HepG2 (cell line): ENCODE data around the gene SRSF6. TPM values are rescaled to one million over a fixed set of nuclear protein-coding genes. Genes with fewer than 3 reads are reported as not detected.

Source experiments
- CCAR2 ChIP-seq: fragments of 200-400 bp; formaldehyde crosslinking; optimal IDR thresholded peaks from 2 replicates; pipeline ENCODE3; 2018; ENCODE audit warnings: low read depth, mild to moderate bottlenecking, low read length, moderate library complexity
- GTF2F1 ChIP-seq: fragments of 150-350 bp; IDR thresholded peaks from 2 replicates; pipeline ENCODE4 v1.6.1; 2014; ENCODE audit warnings: low read length
- MAFK ChIP-seq, 2 experiments: IDR thresholded peaks in 1 of 2; conservative IDR thresholded peaks in 1 of 2; 2 replicates each; pipeline ENCODE4 v1.6.1; 2011; ENCODE audit warnings: improper control_type of control experiment in 2 of 2, low read length in 2 of 2
- PCBP1 ChIP-seq: fragments of 200-400 bp; formaldehyde crosslinking; IDR thresholded peaks from 2 replicates; pipeline ENCODE4 v1.6.1; 2017; ENCODE audit warnings: mild to moderate bottlenecking, low read depth, low read length, borderline replicate concordance
- PTBP1 ChIP-seq: fragments of 200-400 bp; formaldehyde crosslinking; IDR thresholded peaks from 2 replicates; pipeline ENCODE4 v1.6.1; 2018; ENCODE audit warnings: low read length, low read depth; ENCODE audit not compliant: poor library complexity, severe bottlenecking
- RFX5 ChIP-seq: IDR thresholded peaks from 2 replicates; pipeline ENCODE4 v1.6.1; 2011; ENCODE audit warnings: low read depth, low read length, improper control_type of control experiment
- SAP130 ChIP-seq: IDR thresholded peaks from 2 replicates; pipeline ENCODE4 v1.6.1; 2016; ENCODE audit warnings: low read depth
- SIX1 ChIP-seq: sonication (generic); formaldehyde crosslinking; IDR thresholded peaks from 2 replicates; pipeline ENCODE4 v1.4.0; 2020; ENCODE audit warnings: missing genetic modification reagents, borderline replicate concordance
- SP4 ChIP-seq: sonication (generic); formaldehyde crosslinking; IDR thresholded peaks from 2 replicates; pipeline ENCODE4 v1.8.1; 2023; ENCODE audit warnings: mild to moderate bottlenecking, missing genetic modification reagents
- ZMYM4 ChIP-seq: sonication (generic); formaldehyde crosslinking; IDR thresholded peaks from 2 replicates; pipeline ENCODE4 v1.8.1; 2023; ENCODE audit warnings: mild to moderate bottlenecking, missing genetic modification reagents
- ZNF260 ChIP-seq: sonication (generic); formaldehyde crosslinking; IDR thresholded peaks from 2 replicates; pipeline ENCODE4 v1.4.0; 2020; ENCODE audit warnings: missing genetic modification reagents, low read depth, mild to moderate bottlenecking, borderline replicate concordance
- ZNF572 ChIP-seq: sonication (generic); formaldehyde crosslinking; IDR thresholded peaks from 2 replicates; pipeline ENCODE4 v1.5.1; 2020; ENCODE audit warnings: mild to moderate bottlenecking, missing genetic modification reagents
- ZNF644 ChIP-seq: IDR thresholded peaks from 2 replicates; pipeline ENCODE4 v1.6.1; 2016; ENCODE audit warnings: low read depth
- ZNF737 ChIP-seq: sonication (generic); formaldehyde crosslinking; IDR thresholded peaks from 2 replicates; pipeline ENCODE4 v1.5.0; 2020; ENCODE audit warnings: missing genetic modification reagents, mild to moderate bottlenecking, borderline replicate concordance
- polyA plus RNA-seq, 8 experiments: library from polyadenylated mRNA; depleted of rRNA in 3 of 8; stranded (reverse) in 7 of 8; unstranded in 1 of 8; fragments of >200 nt; fragmentation: Illumina TruSeq in 4 of 8; extraction: Trizol in 4 of 8; gene quantifications; 2 replicates each; pipeline versions ENCODE4 v1.2.1 to v1.2.3, GENCODE V29; 2011 to 2016; ENCODE audit warnings: low read depth in 4 of 8, missing spikeins in 1 of 8, mixed read lengths in 1 of 8; ENCODE audit not compliant: insufficient read depth in 1 of 8
- total RNA-seq, 5 experiments: library from RNA; depleted of rRNA; stranded (reverse); fragments of >200 nt; fragmentation: Illumina TruSeq; extraction: Trizol; gene quantifications; 2 replicates each; pipeline ENCODE4 v1.2.3, GENCODE V29; 2016; ENCODE audit warnings: low read depth in 1 of 5
- TF ChIP-seq, protein P1 (sequence below): sonication (generic); formaldehyde crosslinking; IDR thresholded peaks from 2 replicates; pipeline ENCODE4 v1.4.0; 2020; ENCODE audit warnings: low read depth, mild to moderate bottlenecking, missing genetic modification reagents
- TF ChIP-seq, protein P2 (sequence below): sonication (generic); formaldehyde crosslinking; IDR thresholded peaks from 2 replicates; pipeline ENCODE4 v1.4.0; 2020; ENCODE audit warnings: missing genetic modification reagents
- TF ChIP-seq, protein P3 (sequence below): sonication (generic); formaldehyde crosslinking; IDR thresholded peaks from 2 replicates; pipeline ENCODE4 v1.8.1; 2023; ENCODE audit warnings: mild to moderate bottlenecking, moderate library complexity, missing genetic modification reagents
- TF ChIP-seq, protein P4 (sequence below): sonication (generic); formaldehyde crosslinking; IDR thresholded peaks from 2 replicates; pipeline ENCODE4 v1.9.0; 2021; ENCODE audit warnings: missing genetic modification reagents, borderline replicate concordance
- TF ChIP-seq, protein P5 (sequence below): sonication (generic); formaldehyde crosslinking; IDR thresholded peaks from 2 replicates; pipeline ENCODE4 v1.5.0; 2020; ENCODE audit warnings: mild to moderate bottlenecking, missing genetic modification reagents

The SRSF6 gene
- total and polyA plus RNA-seq, 2 of the 13 experiments (the other 11 are each of a cell fraction or from before 2014, with no cell fraction given): 156 to 194 TPM

DNA sequence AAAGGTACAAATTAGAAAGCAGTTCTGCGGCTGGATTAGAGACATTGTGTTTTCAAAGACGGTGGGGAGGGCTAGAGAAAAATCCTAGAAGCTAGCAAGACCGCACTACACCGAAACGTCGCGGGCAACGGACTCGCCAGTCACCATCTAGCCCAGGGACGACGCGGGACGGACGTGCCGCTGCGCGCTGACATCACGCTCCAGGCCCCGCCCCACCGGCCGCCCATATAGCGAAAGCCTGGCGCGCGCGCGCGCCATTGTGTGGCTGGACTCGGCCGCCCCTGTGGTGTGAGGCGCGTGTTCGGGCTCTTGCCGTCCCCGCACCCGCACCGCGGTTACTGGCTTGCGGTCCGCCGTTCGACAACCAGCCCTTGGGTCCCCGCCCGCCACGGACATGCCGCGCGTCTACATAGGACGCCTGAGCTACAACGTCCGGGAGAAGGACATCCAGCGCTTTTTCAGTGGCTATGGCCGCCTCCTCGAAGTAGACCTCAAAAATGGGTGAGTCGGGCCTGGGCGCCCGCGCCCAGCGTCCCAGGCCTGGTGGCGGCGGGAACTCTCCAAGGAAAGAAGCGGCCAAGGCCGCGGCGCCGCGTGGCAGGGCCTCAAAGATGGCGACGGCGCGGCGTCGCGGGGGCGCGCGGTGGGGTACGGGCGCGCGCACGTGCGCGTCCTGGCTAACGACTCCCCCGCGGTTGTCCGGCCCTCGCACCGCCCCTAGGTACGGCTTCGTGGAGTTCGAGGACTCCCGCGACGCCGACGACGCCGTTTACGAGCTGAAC, at the start of gene SRSF6 (continued):
- peak; percentile 25 for TF ChIP-seq PTBP1
- TF ChIP-seq ZMYM4 (CRISPR knock-in tag): peak; percentile 96
- TF ChIP-seq PCBP1: peak; percentile 70
- peak; percentile 98 for TF ChIP-seq ZNF737 (CRISPR knock-in tag)
- TF ChIP-seq, protein P1, sequence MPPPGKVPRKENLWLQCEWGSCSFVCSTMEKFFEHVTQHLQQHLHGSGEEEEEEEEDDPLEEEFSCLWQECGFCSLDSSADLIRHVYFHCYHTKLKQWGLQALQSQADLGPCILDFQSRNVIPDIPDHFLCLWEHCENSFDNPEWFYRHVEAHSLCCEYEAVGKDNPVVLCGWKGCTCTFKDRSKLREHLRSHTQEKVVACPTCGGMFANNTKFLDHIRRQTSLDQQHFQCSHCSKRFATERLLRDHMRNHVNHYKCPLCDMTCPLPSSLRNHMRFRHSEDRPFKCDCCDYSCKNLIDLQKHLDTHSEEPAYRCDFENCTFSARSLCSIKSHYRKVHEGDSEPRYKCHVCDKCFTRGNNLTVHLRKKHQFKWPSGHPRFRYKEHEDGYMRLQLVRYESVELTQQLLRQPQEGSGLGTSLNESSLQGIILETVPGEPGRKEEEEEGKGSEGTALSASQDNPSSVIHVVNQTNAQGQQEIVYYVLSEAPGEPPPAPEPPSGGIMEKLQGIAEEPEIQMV: peak; percentile 94; the same call in 1 of the 2 replicates
- no peak for TF ChIP-seq MAFK (conservative IDR thresholded peaks at IDR 0.05 in 1 of 2, IDR thresholded peaks at IDR 0.05 in 1 of 2; ENCODE audit: low read length in 2 of 2)
- TF ChIP-seq, protein P2, sequence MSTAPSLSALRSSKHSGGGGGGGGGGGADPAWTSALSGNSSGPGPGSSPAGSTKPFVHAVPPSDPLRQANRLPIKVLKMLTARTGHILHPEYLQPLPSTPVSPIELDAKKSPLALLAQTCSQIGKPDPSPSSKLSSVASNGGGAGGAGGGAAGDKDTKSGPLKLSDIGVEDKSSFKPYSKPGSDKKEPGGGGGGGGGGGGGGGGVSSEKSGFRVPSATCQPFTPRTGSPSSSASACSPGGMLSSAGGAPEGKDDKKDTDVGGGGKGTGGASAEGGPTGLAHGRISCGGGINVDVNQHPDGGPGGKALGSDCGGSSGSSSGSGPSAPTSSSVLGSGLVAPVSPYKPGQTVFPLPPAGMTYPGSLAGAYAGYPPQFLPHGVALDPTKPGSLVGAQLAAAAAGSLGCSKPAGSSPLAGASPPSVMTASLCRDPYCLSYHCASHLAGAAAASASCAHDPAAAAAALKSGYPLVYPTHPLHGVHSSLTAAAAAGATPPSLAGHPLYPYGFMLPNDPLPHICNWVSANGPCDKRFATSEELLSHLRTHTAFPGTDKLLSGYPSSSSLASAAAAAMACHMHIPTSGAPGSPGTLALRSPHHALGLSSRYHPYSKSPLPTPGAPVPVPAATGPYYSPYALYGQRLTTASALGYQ (CRISPR knock-in tag): peak; percentile 95
- peak; percentile 81 for TF ChIP-seq SAP130 (CRISPR knock-in tag)
- no peak for TF ChIP-seq CCAR2
- TF ChIP-seq SP4: peak; percentile 87
- TF ChIP-seq SIX1 (CRISPR knock-in tag): no peak
- no peak for TF ChIP-seq ZNF260 (CRISPR knock-in tag)
- peak; percentile 85; the same call in 1 of the 2 replicates for TF ChIP-seq ZNF572 (CRISPR knock-in tag)
- TF ChIP-seq RFX5: no peak; the same call in 1 of the 2 replicates
- TF ChIP-seq, protein P3, sequence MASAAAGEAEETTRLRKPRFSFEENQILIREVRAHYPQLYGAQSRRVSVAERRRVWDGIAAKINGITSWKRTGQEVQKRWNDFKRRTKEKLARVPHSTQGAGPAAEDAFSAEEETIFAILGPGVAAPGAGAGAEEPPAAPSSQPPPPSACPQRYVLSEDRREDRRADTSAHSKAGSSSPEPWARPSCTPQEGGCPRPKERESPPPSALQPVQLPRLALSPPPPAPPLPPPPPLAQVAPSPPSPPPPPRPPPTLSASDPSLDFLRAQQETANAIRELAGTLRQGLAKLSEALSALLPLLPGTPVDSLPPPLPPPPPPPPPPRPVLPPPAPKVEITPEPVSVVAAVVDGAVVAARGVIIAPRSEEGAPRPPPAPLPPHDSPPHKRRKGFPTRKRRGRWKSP (CRISPR knock-in tag): peak; percentile 97
- TF ChIP-seq ZNF644 (CRISPR knock-in tag): no peak
- TF ChIP-seq, protein P4, sequence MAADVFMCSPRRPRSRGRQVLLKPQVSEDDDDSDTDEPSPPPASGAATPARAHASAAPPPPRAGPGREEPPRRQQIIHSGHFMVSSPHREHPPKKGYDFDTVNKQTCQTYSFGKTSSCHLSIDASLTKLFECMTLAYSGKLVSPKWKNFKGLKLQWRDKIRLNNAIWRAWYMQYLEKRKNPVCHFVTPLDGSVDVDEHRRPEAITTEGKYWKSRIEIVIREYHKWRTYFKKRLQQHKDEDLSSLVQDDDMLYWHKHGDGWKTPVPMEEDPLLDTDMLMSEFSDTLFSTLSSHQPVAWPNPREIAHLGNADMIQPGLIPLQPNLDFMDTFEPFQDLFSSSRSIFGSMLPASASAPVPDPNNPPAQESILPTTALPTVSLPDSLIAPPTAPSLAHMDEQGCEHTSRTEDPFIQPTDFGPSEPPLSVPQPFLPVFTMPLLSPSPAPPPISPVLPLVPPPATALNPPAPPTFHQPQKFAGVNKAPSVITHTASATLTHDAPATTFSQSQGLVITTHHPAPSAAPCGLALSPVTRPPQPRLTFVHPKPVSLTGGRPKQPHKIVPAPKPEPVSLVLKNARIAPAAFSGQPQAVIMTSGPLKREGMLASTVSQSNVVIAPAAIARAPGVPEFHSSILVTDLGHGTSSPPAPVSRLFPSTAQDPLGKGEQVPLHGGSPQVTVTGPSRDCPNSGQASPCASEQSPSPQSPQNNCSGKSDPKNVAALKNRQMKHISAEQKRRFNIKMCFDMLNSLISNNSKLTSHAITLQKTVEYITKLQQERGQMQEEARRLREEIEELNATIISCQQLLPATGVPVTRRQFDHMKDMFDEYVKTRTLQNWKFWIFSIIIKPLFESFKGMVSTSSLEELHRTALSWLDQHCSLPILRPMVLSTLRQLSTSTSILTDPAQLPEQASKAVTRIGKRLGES (CRISPR knock-in tag): peak; percentile 93; the same call in 1 of the 2 replicates
- peak; percentile 99 for TF ChIP-seq GTF2F1
- TF ChIP-seq, protein P5, sequence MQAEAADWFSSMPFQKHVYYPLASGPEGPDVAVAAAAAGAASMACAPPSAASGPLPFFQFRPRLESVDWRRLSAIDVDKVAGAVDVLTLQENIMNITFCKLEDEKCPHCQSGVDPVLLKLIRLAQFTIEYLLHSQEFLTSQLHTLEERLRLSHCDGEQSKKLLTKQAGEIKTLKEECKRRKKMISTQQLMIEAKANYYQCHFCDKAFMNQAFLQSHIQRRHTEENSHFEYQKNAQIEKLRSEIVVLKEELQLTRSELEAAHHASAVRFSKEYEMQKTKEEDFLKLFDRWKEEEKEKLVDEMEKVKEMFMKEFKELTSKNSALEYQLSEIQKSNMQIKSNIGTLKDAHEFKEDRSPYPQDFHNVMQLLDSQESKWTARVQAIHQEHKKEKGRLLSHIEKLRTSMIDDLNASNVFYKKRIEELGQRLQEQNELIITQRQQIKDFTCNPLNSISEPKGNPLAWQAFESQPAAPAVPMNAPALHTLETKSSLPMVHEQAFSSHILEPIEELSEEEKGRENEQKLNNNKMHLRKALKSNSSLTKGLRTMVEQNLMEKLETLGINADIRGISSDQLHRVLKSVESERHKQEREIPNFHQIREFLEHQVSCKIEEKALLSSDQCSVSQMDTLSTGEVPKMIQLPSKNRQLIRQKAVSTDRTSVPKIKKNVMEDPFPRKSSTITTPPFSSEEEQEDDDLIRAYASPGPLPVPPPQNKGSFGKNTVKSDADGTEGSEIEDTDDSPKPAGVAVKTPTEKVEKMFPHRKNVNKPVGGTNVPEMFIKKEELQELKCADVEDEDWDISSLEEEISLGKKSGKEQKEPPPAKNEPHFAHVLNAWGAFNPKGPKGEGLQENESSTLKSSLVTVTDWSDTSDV (CRISPR knock-in tag): peak; percentile 87
